Activated T-helper 1 cell treated with anti-CD3 and anti-CD28 coated beads, Interleukin-2, amount 50 U/mL, for 16 hours (primary cell): ENCODE data around the gene SSRP1.
"Not testable (repeated sequence)": the region's sequence is repeated elsewhere in the genome, so short reads cannot be mapped to it uniquely, and the experiment has no call there.

Source experiments
- DNase-seq, 2 donors: peaks; one replicate each; pipeline ENCODE4 v3.0.0-alpha.2; 2020; ENCODE audit warnings: low read depth in 1 of 2, low spot score in 1 of 2

Gene SSRP1

GRCh38 chr11:57302489-57302888, 33.2 kb downstream of the SSRP1 start:
- DNase-seq: no peak

GRCh38 chr11:57301711-57302423, 33.8 kb downstream of the SSRP1 start:
- DNase-seq: no peak

GRCh38 chr11:57300785-57301184, 34.9 kb downstream of the SSRP1 start:
- DNase-seq: no peak

- no peak for DNase-seq
Measured at GRCh38 chr11:57299150-57299737, 36.4 kb downstream of the SSRP1 start.

GRCh38 chr11:57297221-57297620, 38.5 kb downstream of the SSRP1 start:
- DNase-seq: no peak

GRCh38 chr11:57296205-57296604, 39.5 kb downstream of the SSRP1 start:
- not testable (repeated sequence) for DNase-seq

GRCh38 chr11:57294225-57295131, 41.2 kb downstream of the SSRP1 start:
- no peak for DNase-seq

GRCh38 chr11:57290288-57290687, 45.4 kb downstream of the SSRP1 start:
- DNase-seq: no peak

GRCh38 chr11:57288771-57289579, 46.7 kb downstream of the SSRP1 start:
- DNase-seq: no peak

- DNase-seq: no peak
Measured at GRCh38 chr11:57287884-57288283, 47.8 kb downstream of the SSRP1 start.

- DNase-seq: no peak
Measured at GRCh38 chr11:57283231-57283990, 52.3 kb downstream of the SSRP1 start.

GRCh38 chr11:57281546-57281945, 54.1 kb downstream of the SSRP1 start:
- not testable (repeated sequence) for DNase-seq

GRCh38 chr11:57279116-57279515, 56.6 kb downstream of the SSRP1 start:
- no peak for DNase-seq

GRCh38 chr11:57278721-57279095, 57.0 kb downstream of the SSRP1 start:
- no peak for DNase-seq

GRCh38 chr11:57277845-57278720, 57.6 kb downstream of the SSRP1 start:
- DNase-seq: no peak

GRCh38 chr11:57276971-57277675, 58.6 kb downstream of the SSRP1 start:
- DNase-seq: no peak

GRCh38 chr11:57276169-57276970, 59.3 kb downstream of the SSRP1 start:
- DNase-seq: no peak
